HEK293T (cell line): ENCODE data around the gene CDCP1.

Experiments
- BHLHE40 ChIP-seq: fragments of 450-650 bp; IDR thresholded peaks from 2 replicates; pipeline ENCODE4 v1.6.1; 2016; ENCODE audit warnings: mild to moderate bottlenecking, moderate library complexity, borderline replicate concordance
- CTBP1 ChIP-seq: fragments of 450-650 bp; IDR thresholded peaks from 2 replicates; pipeline ENCODE4 v1.6.1; 2016; ENCODE audit warnings: borderline replicate concordance
- ELF4 ChIP-seq: fragments of 450-650 bp; IDR thresholded peaks from 2 replicates; pipeline ENCODE4 v1.6.1; 2017; ENCODE audit warnings: antibody characterized with exemption
- FOXA1 ChIP-seq: fragments of 450-650 bp; IDR thresholded peaks from 2 replicates; pipeline ENCODE4 v1.6.1; 2016; ENCODE audit warnings: mild to moderate bottlenecking
- FOXK2 ChIP-seq: fragments of 450-650 bp; IDR thresholded peaks from 2 replicates; pipeline ENCODE4 v1.6.1; 2016; ENCODE audit warnings: mild to moderate bottlenecking
- FOXM1 ChIP-seq: fragments of 450-650 bp; IDR thresholded peaks from 2 replicates; pipeline ENCODE4 v1.6.1; 2017; ENCODE audit warnings: mild to moderate bottlenecking, borderline replicate concordance
- HDGF ChIP-seq: fragments of 450-650 bp; IDR thresholded peaks from 2 replicates; pipeline ENCODE4 v1.6.1; 2017; ENCODE audit warnings: antibody characterized with exemption, borderline replicate concordance
- L3MBTL2 ChIP-seq: fragments of 450-650 bp; conservative IDR thresholded peaks from 2 replicates; pipeline ENCODE4 v1.6.1; 2016; ENCODE audit warnings: mild to moderate bottlenecking
- NFRKB ChIP-seq: fragments of 450-650 bp; IDR thresholded peaks from 2 replicates; pipeline ENCODE4 v1.6.1; 2016; ENCODE audit warnings: mild to moderate bottlenecking, moderate library complexity
- PKNOX1 ChIP-seq: fragments of 450-650 bp; IDR thresholded peaks from 2 replicates; pipeline ENCODE4 v1.6.1; 2016
- SP1 ChIP-seq: fragments of 450-650 bp; IDR thresholded peaks from 2 replicates; pipeline ENCODE4 v1.6.1; 2017
- SUZ12 ChIP-seq: fragments of 450-650 bp; IDR thresholded peaks from 2 replicates; pipeline ENCODE4 v1.6.1; 2016; ENCODE audit warnings: mild to moderate bottlenecking
- TARDBP ChIP-seq: fragments of 450-650 bp; IDR thresholded peaks from 2 replicates; pipeline ENCODE4 v1.6.1; 2016
- ZNF384 ChIP-seq: fragments of 450-650 bp; IDR thresholded peaks from 2 replicates; pipeline ENCODE4 v1.6.1; 2016

GRCh38 chr3:45083023-45083422 is 63.2 kb downstream of the CDCP1 start:
- TF ChIP-seq FOXM1: no peak
- no peak for TF ChIP-seq BHLHE40
- no peak for TF ChIP-seq L3MBTL2
- TF ChIP-seq FOXA1: no peak
- TF ChIP-seq NFRKB: no peak
- TF ChIP-seq SP1: no peak
- TF ChIP-seq SUZ12: no peak
- TF ChIP-seq FOXK2: no peak
- no peak for TF ChIP-seq HDGF
- no peak for TF ChIP-seq PKNOX1
- TF ChIP-seq ELF4: no peak
- no peak for TF ChIP-seq CTBP1
- no peak for TF ChIP-seq ZNF384
- no peak for TF ChIP-seq TARDBP
